HCT116 (cell line): ENCODE results near the gene BET1L. TPM values are rescaled to one million over a fixed set of nuclear protein-coding genes. Genes with fewer than 3 reads are reported as not detected.

ENCODE experiments used
- ATAC-seq: fragments of 200-7000 bp; cut with Tn5 transposase; 2 replicates; pipeline ENCODE4 v1.9.1; 2020; ENCODE audit warnings: mild to moderate bottlenecking, moderate library complexity
- BruUV-seq: library from RNA; stranded (reverse); fragments of 400-500 nt; replicated peaks from 2 replicates; lab custom pipeline; 2021; lab: Mats Ljungman, UMichigan
- CTCF ChIA-PET: fragments of 300-600 bp; sonication (Branson Sonifier 250); formaldehyde crosslinking; loops from one replicate; lab custom pipeline; 2021; ENCODE audit warnings: antibody characterized with exemption; lab: Charles Lee
- POLR2A ChIA-PET: fragments of 300-600, 350-600 bp; sonication (Branson Sonifier 250); formaldehyde crosslinking; loops from one replicate; lab custom pipeline; 2021; ENCODE audit warnings: antibody characterized with exemption; lab: Charles Lee
- RAD21 ChIA-PET, 2 experiments: fragments of 300-600 bp; sonication (Branson Sonifier 250); formaldehyde crosslinking; loops; one replicate each; lab custom pipeline; 2023; ENCODE audit warnings: low total read pairs in 2 of 2; ENCODE audit not compliant: uncharacterized antibody in 2 of 2, unreplicated experiment in 2 of 2, low non-redundant PET in 1 of 2; lab: Charles Lee
- DNase-seq: peaks from one replicate; pipeline ENCODE4 v3.0.0-alpha.2; 2010; ENCODE audit warnings: low read depth, low spot score
- H2AFZ ChIP-seq: fragments of 200-600 bp; shearing (Covaris generic), sonication (generic); 2 replicates; pipeline ENCODE4 v1.6.1; 2017; ENCODE audit warnings: low read depth, mixed run types, mixed read lengths, antibody characterized with exemption, low read length; ENCODE audit not compliant: poor library complexity, severe bottlenecking
- H3K27ac ChIP-seq: 2 replicates; pipeline ENCODE4 v1.5.1; 2012; ENCODE audit warnings: low read depth, low read length
- H3K27me3 ChIP-seq: fragments of 200-600 bp; sonication (generic); 2 replicates; pipeline ENCODE4 v1.6.1; 2016; ENCODE audit warnings: mixed run types, low read length, mixed read lengths; ENCODE audit not compliant: insufficient read depth
- H3K36me3 ChIP-seq, 2 experiments: fragments of 200-500 bp in 1 of 2; fragments of 200-600 bp in 1 of 2; sonication (Bioruptor generic) in 1 of 2; sonication (generic) in 1 of 2; 2 replicates each; pipeline versions ENCODE4 v1.5.1 to v1.6.1; 2014 to 2016; ENCODE audit warnings: low read length in 2 of 2, inconsistent platforms in 1 of 2, mixed read lengths in 1 of 2, mixed run types in 1 of 2; ENCODE audit not compliant: insufficient read depth in 2 of 2, control insufficient read depth in 1 of 2
- H3K4me1 ChIP-seq, 2 experiments: fragments of 200-600 bp in 1 of 2; sonication (generic) in 1 of 2; 2 replicates each; pipeline versions ENCODE4 v1.5.1 to v1.6.1; 2012 to 2017; ENCODE audit warnings: low read length in 2 of 2, inconsistent platforms in 1 of 2, mild to moderate bottlenecking in 1 of 2, mixed read lengths in 1 of 2, mixed run types in 1 of 2, moderate library complexity in 1 of 2; ENCODE audit not compliant: insufficient read depth in 2 of 2, control insufficient read depth in 1 of 2
- H3K4me2 ChIP-seq: fragments of 200-600 bp; sonication (generic); 2 replicates; pipeline ENCODE4 v1.6.1; 2017; ENCODE audit warnings: mixed run types, low read length, mixed read lengths
- H3K4me3 ChIP-seq, 2 experiments: fragments of 200-600 bp in 1 of 2; sonication (generic) in 1 of 2; replicated peaks in 1 of 2; 2 replicates each; pipeline ENCODE4 v1.5.1; 2011 to 2016; ENCODE audit warnings: low read length in 2 of 2, control low read depth in 1 of 2, low read depth in 1 of 2, mild to moderate bottlenecking in 1 of 2, mixed read lengths in 1 of 2, mixed run types in 1 of 2
- H3K79me2 ChIP-seq: fragments of 200-600 bp; sonication (generic); 2 replicates; pipeline ENCODE4 v1.6.1; 2017; ENCODE audit warnings: mild to moderate bottlenecking, mixed run types, low read length, moderate library complexity, mixed read lengths; ENCODE audit not compliant: insufficient read depth
- H3K9ac ChIP-seq: fragments of 200-600 bp; sonication (generic); 2 replicates; pipeline ENCODE4 v1.6.1; 2016; ENCODE audit warnings: low read length, mixed read lengths
- H3K9me2 ChIP-seq: fragments of 200-600 bp; sonication (generic), shearing (Covaris generic); 2 replicates; pipeline ENCODE4 v1.6.1; 2017; ENCODE audit warnings: mixed run types, mild to moderate bottlenecking, moderate library complexity; ENCODE audit not compliant: insufficient read depth
- H3K9me3 ChIP-seq, 2 experiments: fragments of 200-500 bp in 1 of 2; fragments of 200-600 bp in 1 of 2; sonication (Bioruptor generic) in 1 of 2; sonication (generic) in 1 of 2; 2 replicates each; pipeline ENCODE4 v1.6.1; 2014 to 2017; ENCODE audit warnings: low read length in 2 of 2, mixed read lengths in 2 of 2, inconsistent platforms in 1 of 2, low read depth in 1 of 2, mild to moderate bottlenecking in 1 of 2, mixed run types in 1 of 2, moderate library complexity in 1 of 2; ENCODE audit not compliant: control insufficient read depth in 1 of 2, insufficient read depth in 1 of 2
- H4K20me1 ChIP-seq: fragments of 200-600 bp; sonication (generic), shearing (Covaris generic); 2 replicates; pipeline ENCODE4 v1.6.1; 2017; ENCODE audit warnings: mixed run types, mild to moderate bottlenecking, moderate library complexity; ENCODE audit not compliant: insufficient read depth
- CBX3 ChIP-seq: IDR thresholded peaks from 2 replicates; pipeline ENCODE4 v1.6.1; 2012; ENCODE audit warnings: low read depth
- ELF1 ChIP-seq: IDR thresholded peaks from 2 replicates; pipeline ENCODE4 v1.6.1; 2012; ENCODE audit warnings: low read depth, borderline replicate concordance
- EZH2 ChIP-seq: fragments of 200-600 bp; sonication (generic); IDR thresholded peaks from 2 replicates; pipeline ENCODE4 v1.6.1; 2017; ENCODE audit warnings: antibody characterized with exemption, mixed run types
- EZH2phosphoT487 ChIP-seq: fragments of 200-600 bp; IDR thresholded peaks from 2 replicates; pipeline ENCODE4 v1.6.1; 2018; ENCODE audit warnings: antibody characterized with exemption, borderline replicate concordance
- JUND ChIP-seq: IDR thresholded peaks from 2 replicates; pipeline ENCODE4 v1.6.1; 2012
- MAX ChIP-seq: IDR thresholded peaks from 2 replicates; pipeline ENCODE4 v1.6.1; 2012
- POLR2AphosphoS5 ChIP-seq: IDR thresholded peaks from 2 replicates; pipeline ENCODE4 v1.6.1; 2011; ENCODE audit warnings: mild to moderate bottlenecking, low read depth, low read length, moderate library complexity
- RAD21 ChIP-seq: IDR thresholded peaks from 2 replicates; pipeline ENCODE4 v1.6.1; 2012; ENCODE audit warnings: low read depth, mild to moderate bottlenecking
- REST ChIP-seq: IDR thresholded peaks from 2 replicates; pipeline ENCODE4 v1.6.1; 2012; ENCODE audit warnings: low read depth
- SIN3A ChIP-seq: IDR thresholded peaks from 2 replicates; pipeline ENCODE4 v1.6.1; 2012; ENCODE audit warnings: low read depth
- SP1 ChIP-seq: IDR thresholded peaks from 2 replicates; pipeline ENCODE4 v1.6.1; 2012; ENCODE audit warnings: low read depth
- TCF7L2 ChIP-seq: IDR thresholded peaks from 2 replicates; pipeline ENCODE4 v1.7.0; 2011; ENCODE audit warnings: borderline replicate concordance, inconsistent platforms; ENCODE audit not compliant: insufficient read depth, insufficient read length; ENCODE audit errors: extremely low read depth
- YY1 ChIP-seq: IDR thresholded peaks from 2 replicates; pipeline ENCODE4 v1.6.1; 2011; ENCODE audit warnings: low read length, low read depth, moderate library complexity, mild to moderate bottlenecking; ENCODE audit not compliant: insufficient replicate concordance; ENCODE audit errors: extremely low read depth
- ZBTB33 ChIP-seq: IDR thresholded peaks from 2 replicates; pipeline ENCODE4 v1.6.1; 2011; ENCODE audit warnings: mild to moderate bottlenecking, low read length, moderate library complexity; ENCODE audit not compliant: insufficient replicate concordance; ENCODE audit errors: extremely low read depth
- intact Hi-C: fragments of 100-400 bp; cut with micrococcal nuclease; formaldehyde crosslinking; loops from 2 replicates; pipeline ENCODE4 v1.10.0; 2022
- total RNA-seq: library from RNA; stranded (reverse); gene quantifications from one replicate; pipeline ENCODE4 v1.2.1, GENCODE V29; 2021; ENCODE audit not compliant: unreplicated experiment

BET1L gene
- total RNA-seq, 1 experiment from 2014 or later, result 49.1 TPM

DNA sequence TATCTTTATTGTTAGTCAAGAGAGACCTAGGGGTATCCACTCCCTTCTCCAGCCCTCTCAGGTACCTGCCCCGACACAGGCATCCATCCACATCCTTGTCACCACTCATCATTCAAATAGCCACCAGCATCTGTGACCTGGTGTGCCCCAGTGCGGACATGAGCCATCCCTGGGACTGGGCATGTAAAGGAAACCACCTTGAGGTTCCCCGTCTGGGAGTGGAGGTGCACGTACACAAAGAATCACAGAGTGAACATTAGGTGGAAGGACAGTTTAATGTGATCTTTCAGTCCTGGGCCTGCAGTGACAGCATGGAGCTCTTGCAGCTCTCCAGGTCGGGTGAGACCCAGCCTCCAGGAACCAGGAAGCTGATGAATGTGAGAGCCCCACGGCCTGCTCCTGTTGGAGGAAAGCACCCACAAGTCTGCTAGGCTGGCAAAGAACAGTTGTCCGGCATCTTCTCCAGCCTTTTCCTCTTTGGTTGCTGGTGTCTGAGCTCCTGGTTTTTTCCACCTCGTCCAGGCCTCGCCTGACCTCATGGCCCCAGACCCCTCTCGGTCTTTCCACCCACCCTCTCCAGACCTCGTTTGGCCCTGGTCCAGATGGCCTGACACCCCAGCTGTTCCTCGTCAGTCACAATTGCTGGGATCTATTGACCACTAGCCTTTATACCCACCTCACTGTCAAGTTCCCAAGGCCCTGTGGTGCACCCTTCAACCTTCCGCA is 46.1 kb upstream of the BET1L start:
- CTCF ChIA-PET, result no interaction called here
- no peak for ATAC-seq
- intact Hi-C loops, result no loop called here

More for the DNA sequence above, 46.1 kb upstream of the BET1L start:
- TF ChIP-seq POLR2AphosphoS5 (no peak), RAD21 (no peak), TCF7L2 (no peak), YY1 (no peak), ELF1 (no peak), REST (no peak), MAX (no peak), SIN3A (no peak), EZH2 (no peak), EZH2phosphoT487 (no peak), JUND (no peak), ZBTB33 (no peak), SP1 (no peak), CBX3 (no peak)
- RAD21 ChIA-PET, result no interaction called here
- H2AFZ ChIP-seq, result no peak overlapping the region
- peaks cover 37 to 42% of the 10 kb centered on the region in 2 experiments for H3K36me3 ChIP-seq
- no peak overlapping the region for H3K27ac ChIP-seq
- H4K20me1 ChIP-seq, result no peaks in the 10 kb centered on the region
- H3K27me3 ChIP-seq, result no peaks in the 10 kb centered on the region
- no peak overlapping the region for H3K4me2 ChIP-seq
- no peaks in the 10 kb centered on the region for H3K79me2 ChIP-seq
- H3K9ac ChIP-seq, result no peak overlapping the region
- POLR2A ChIA-PET, result no interaction called here
- H3K4me1 ChIP-seq, result no peaks in the 10 kb centered on the region
- no peak overlapping the region for H3K4me3 ChIP-seq
- no peaks in the 10 kb centered on the region for H3K9me2 ChIP-seq
- no peaks in the 10 kb centered on the region for H3K9me3 ChIP-seq
- no peak for DNase-seq
- BruUV-seq, result no TSS peak
